ENCODE results near the gene ITPR1.

ITPR1 gene

GRCh38 chr3:4606911-4607310 lies 113.8 kb downstream of the ITPR1 start:
- no peak overlapping the region for H3K27ac ChIP-seq (ENCODE audit: insufficient read depth, low read depth, low read length, poor library complexity, severe bottlenecking)
- no peak overlapping the region for H3K4me3 ChIP-seq (ENCODE audit: insufficient read depth, low read depth, low read length)
- no peaks in the 10 kb centered on the region for H3K36me3 ChIP-seq (ENCODE audit: control insufficient read depth, insufficient read depth, low read length)
- no peaks in the 10 kb centered on the region for H3K9me3 ChIP-seq (ENCODE audit: control insufficient read depth, low read length)
- H3K4me1 ChIP-seq (ENCODE audit: control insufficient read depth, insufficient read depth, low read length) = no peaks in the 10 kb centered on the region
- 87 to 89% methylated on average over 3 to 4 of the region's 4 CpGs for WGBS, 2 experiments
- no peaks in the 10 kb centered on the region for H3K27me3 ChIP-seq (ENCODE audit: control insufficient read depth, insufficient read depth, low read length, poor library complexity, severe bottlenecking)

DNA sequence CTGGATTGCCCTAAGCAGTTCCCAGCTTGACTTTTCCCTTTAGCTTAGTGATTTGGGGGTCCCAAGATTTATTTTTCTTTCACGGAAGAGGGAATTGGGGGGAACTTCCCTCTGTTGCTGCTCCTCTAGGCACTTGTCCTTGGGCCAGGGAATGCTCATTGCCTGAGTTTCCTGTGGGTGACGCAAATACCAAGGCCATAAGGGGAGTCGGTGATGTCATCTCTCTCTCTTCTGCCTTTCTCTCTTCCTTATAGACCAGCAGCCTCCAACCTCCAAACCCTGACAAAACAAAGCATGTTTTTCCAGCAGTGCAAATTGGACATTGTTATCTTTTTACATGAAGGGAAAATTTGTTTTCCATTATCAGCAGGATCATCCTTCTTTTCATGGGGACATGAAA lies 120.2 kb downstream of the ITPR1 start:
- H3K4me1 ChIP-seq (ENCODE audit: control insufficient read depth, insufficient read depth, low read length) = no peaks in the 10 kb centered on the region
- WGBS, 2 experiments = 94 to 95% methylated on average over 3 of the region's 3 CpGs
- H3K4me3 ChIP-seq (ENCODE audit: insufficient read depth, low read depth, low read length) = no peak overlapping the region
- no peaks in the 10 kb centered on the region for H3K9me3 ChIP-seq (ENCODE audit: control insufficient read depth, low read length)
- no peaks in the 10 kb centered on the region for H3K27me3 ChIP-seq (ENCODE audit: control insufficient read depth, insufficient read depth, low read length, poor library complexity, severe bottlenecking)
- no peak overlapping the region for H3K27ac ChIP-seq (ENCODE audit: insufficient read depth, low read depth, low read length, poor library complexity, severe bottlenecking)
- no peaks in the 10 kb centered on the region for H3K36me3 ChIP-seq (ENCODE audit: control insufficient read depth, insufficient read depth, low read length)

GRCh38 chr3:4614070-4614469 lies 120.9 kb downstream of the ITPR1 start:
- Histone ChIP-seq H3K9me3 (ENCODE audit: control insufficient read depth, low read length) (no peaks in the 10 kb centered on the region), H3K4me3 (ENCODE audit: insufficient read depth, low read depth, low read length) (no peak overlapping the region), H3K4me1 (ENCODE audit: control insufficient read depth, insufficient read depth, low read length) (no peaks in the 10 kb centered on the region), H3K36me3 (ENCODE audit: control insufficient read depth, insufficient read depth, low read length) (no peaks in the 10 kb centered on the region), H3K27me3 (ENCODE audit: control insufficient read depth, insufficient read depth, low read length, poor library complexity, severe bottlenecking) (no peaks in the 10 kb centered on the region), H3K27ac (ENCODE audit: insufficient read depth, low read depth, low read length, poor library complexity, severe bottlenecking) (no peak overlapping the region)
- WGBS, 2 experiments = 92% methylated on average over 4 to 5 of the region's 5 CpGs

GRCh38 chr3:4614927-4615326 lies 121.8 kb downstream of the ITPR1 start:
- Histone ChIP-seq H3K27me3 (ENCODE audit: control insufficient read depth, insufficient read depth, low read length, poor library complexity, severe bottlenecking) (no peaks in the 10 kb centered on the region), H3K4me1 (ENCODE audit: control insufficient read depth, insufficient read depth, low read length) (no peaks in the 10 kb centered on the region), H3K4me3 (ENCODE audit: insufficient read depth, low read depth, low read length) (no peak overlapping the region), H3K9me3 (ENCODE audit: control insufficient read depth, low read length) (no peaks in the 10 kb centered on the region), H3K27ac (ENCODE audit: insufficient read depth, low read depth, low read length, poor library complexity, severe bottlenecking) (no peak overlapping the region), H3K36me3 (ENCODE audit: control insufficient read depth, insufficient read depth, low read length) (no peaks in the 10 kb centered on the region)
- 83 to 94% methylated on average over 3 of the region's 3 CpGs for WGBS, 2 experiments

DNA sequence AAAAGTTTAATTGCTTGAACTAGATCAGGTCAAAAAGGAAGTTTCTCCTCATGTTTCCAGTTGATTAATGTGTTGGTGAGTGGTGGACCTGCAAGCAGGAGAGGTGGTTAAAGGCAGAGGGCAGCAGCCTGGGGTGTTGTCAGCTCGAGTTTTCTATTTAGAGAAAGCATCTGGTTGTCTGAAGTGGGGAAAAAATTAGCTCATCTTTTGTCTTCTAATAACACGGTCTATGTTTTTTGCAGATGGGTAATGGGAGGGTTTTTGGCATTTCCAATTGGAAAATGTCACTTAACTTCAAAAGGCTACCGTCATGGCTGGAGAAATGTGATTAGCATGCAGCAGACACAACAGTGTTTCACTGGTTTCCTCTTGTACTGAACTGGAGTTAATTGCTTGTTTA lies 122.6 kb downstream of the ITPR1 start:
- 89% methylated on average over 3 of the region's 3 CpGs for WGBS, 2 experiments
- Histone ChIP-seq H3K27me3 (ENCODE audit: control insufficient read depth, insufficient read depth, low read length, poor library complexity, severe bottlenecking) (no peaks in the 10 kb centered on the region), H3K36me3 (ENCODE audit: control insufficient read depth, insufficient read depth, low read length) (no peaks in the 10 kb centered on the region), H3K4me1 (ENCODE audit: control insufficient read depth, insufficient read depth, low read length) (no peaks in the 10 kb centered on the region), H3K4me3 (ENCODE audit: insufficient read depth, low read depth, low read length) (no peak overlapping the region), H3K9me3 (ENCODE audit: control insufficient read depth, low read length) (no peaks in the 10 kb centered on the region), H3K27ac (ENCODE audit: insufficient read depth, low read depth, low read length, poor library complexity, severe bottlenecking) (no peak overlapping the region)

GRCh38 chr3:4623421-4623999 lies 130.4 kb downstream of the ITPR1 start:
- Histone ChIP-seq H3K4me3 (ENCODE audit: insufficient read depth, low read depth, low read length) (no peak overlapping the region), H3K27ac (ENCODE audit: insufficient read depth, low read depth, low read length, poor library complexity, severe bottlenecking) (no peak overlapping the region), H3K4me1 (ENCODE audit: control insufficient read depth, insufficient read depth, low read length) (no peaks in the 10 kb centered on the region), H3K27me3 (ENCODE audit: control insufficient read depth, insufficient read depth, low read length, poor library complexity, severe bottlenecking) (no peaks in the 10 kb centered on the region), H3K9me3 (ENCODE audit: control insufficient read depth, low read length) (no peaks in the 10 kb centered on the region), H3K36me3 (ENCODE audit: control insufficient read depth, insufficient read depth, low read length) (no peaks in the 10 kb centered on the region)
- 90 to 100% methylated on average over 2 to 3 of the region's 4 CpGs for WGBS, 2 experiments

DNA sequence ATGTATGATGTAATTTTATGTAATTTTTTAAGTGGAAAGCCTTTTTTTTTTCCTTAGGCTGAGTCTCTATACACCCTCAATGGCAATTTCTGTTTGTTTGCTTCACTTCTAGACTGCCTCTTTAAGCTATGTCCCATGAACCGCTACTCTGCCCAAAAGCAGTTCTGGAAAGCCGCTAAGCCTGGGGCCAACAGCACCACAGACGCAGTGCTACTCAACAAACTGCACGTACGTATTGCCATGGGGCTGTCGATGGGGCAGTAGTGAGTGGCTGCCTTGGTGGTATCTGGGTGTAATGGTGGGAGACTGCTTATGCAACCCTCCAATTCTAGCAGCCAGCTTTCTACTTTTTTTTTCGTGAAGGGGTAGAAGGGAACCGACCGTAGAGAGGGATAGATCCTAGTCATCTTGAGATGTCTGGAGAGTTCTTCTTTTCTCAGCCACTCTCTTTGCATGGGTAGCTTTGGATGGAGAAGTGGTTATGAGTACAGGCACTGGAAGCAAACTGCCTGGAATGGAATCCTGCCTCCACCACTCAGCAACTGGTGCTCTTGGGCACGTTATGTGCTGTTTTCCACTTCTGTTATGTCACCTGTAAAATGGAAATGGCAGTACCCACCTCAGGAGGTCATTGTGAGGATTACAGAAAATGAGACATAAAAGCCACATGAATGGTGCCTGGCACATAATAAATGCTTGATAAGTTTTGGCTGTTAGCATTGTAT lies 134.7 kb downstream of the ITPR1 start:
- 94 to 96% methylated on average over 10 of the region's 10 CpGs for WGBS, 2 experiments
- Histone ChIP-seq H3K27ac (ENCODE audit: insufficient read depth, low read depth, low read length, poor library complexity, severe bottlenecking) (no peak overlapping the region), H3K4me1 (ENCODE audit: control insufficient read depth, insufficient read depth, low read length) (no peaks in the 10 kb centered on the region), H3K9me3 (ENCODE audit: control insufficient read depth, low read length) (no peaks in the 10 kb centered on the region), H3K4me3 (ENCODE audit: insufficient read depth, low read depth, low read length) (no peak overlapping the region), H3K27me3 (ENCODE audit: control insufficient read depth, insufficient read depth, low read length, poor library complexity, severe bottlenecking) (no peaks in the 10 kb centered on the region), H3K36me3 (ENCODE audit: control insufficient read depth, insufficient read depth, low read length) (no peaks in the 10 kb centered on the region)

- H3K9me3 ChIP-seq (ENCODE audit: control insufficient read depth, low read length) = no peaks in the 10 kb centered on the region
- H3K27me3 ChIP-seq (ENCODE audit: control insufficient read depth, insufficient read depth, low read length, poor library complexity, severe bottlenecking) = no peaks in the 10 kb centered on the region
- H3K27ac ChIP-seq (ENCODE audit: insufficient read depth, low read depth, low read length, poor library complexity, severe bottlenecking) = no peak overlapping the region
- no peaks in the 10 kb centered on the region for H3K36me3 ChIP-seq (ENCODE audit: control insufficient read depth, insufficient read depth, low read length)
- no peak overlapping the region for H3K4me3 ChIP-seq (ENCODE audit: insufficient read depth, low read depth, low read length)
- no peaks in the 10 kb centered on the region for H3K4me1 ChIP-seq (ENCODE audit: control insufficient read depth, insufficient read depth, low read length)
- 94% methylated on average over 7 of the region's 9 CpGs for WGBS, 2 experiments
These were observed 136.2 kb downstream of the ITPR1 start for GRCh38 chr3:4629095-4630007.

GRCh38 chr3:4633078-4634004 lies 140.2 kb downstream of the ITPR1 start:
- H3K27ac ChIP-seq (ENCODE audit: insufficient read depth, low read depth, low read length, poor library complexity, severe bottlenecking) = no peak overlapping the region
- no peaks in the 10 kb centered on the region for H3K9me3 ChIP-seq (ENCODE audit: control insufficient read depth, low read length)
- no peaks in the 10 kb centered on the region for H3K27me3 ChIP-seq (ENCODE audit: control insufficient read depth, insufficient read depth, low read length, poor library complexity, severe bottlenecking)
- H3K4me1 ChIP-seq (ENCODE audit: control insufficient read depth, insufficient read depth, low read length) = no peaks in the 10 kb centered on the region
- WGBS, 2 experiments = 74 to 80% methylated on average over 10 of the region's 10 CpGs
- no peak overlapping the region for H3K4me3 ChIP-seq (ENCODE audit: insufficient read depth, low read depth, low read length)
- no peaks in the 10 kb centered on the region for H3K36me3 ChIP-seq (ENCODE audit: control insufficient read depth, insufficient read depth, low read length)

Measured in ectodermal cell (in vitro differentiated cells).